ENCODE data around the gene NPEPL1. TPM values are rescaled to one million over a fixed set of nuclear protein-coding genes. Genes with fewer than 3 reads are reported as not detected.

NPEPL1 gene
- total RNA-seq, 2 donors from 2014 or later, result 14.7 to 20.6 TPM

- peak; percentile 58 for TF ChIP-seq CTCF (IDR thresholded peaks at IDR 0.05)
- peaks cover 8% of the 10 kb centered on the region for H3K4me1 ChIP-seq
- intact Hi-C loops (cut with DNase I), result no loop called here
Measured at GRCh38 chr20:58650776-58651558, 41.6 kb upstream of the NPEPL1 start, which contains the start of gene STX16. TSS of gene STX16 (plus strand) at chr20:58651283. CDS start at chr20:58652007, 724 bp downstream.

GRCh38 chr20:58651559-58651945 lies 41.0 kb upstream of the NPEPL1 start:
- H3K4me1 ChIP-seq, result peaks cover 8% of the 10 kb centered on the region
- intact Hi-C loops (cut with DNase I), result no loop called here

More at GRCh38 chr20:58650776-58651558, 41.6 kb upstream of the NPEPL1 start, which contains the start of gene STX16:
- H3K36me3 ChIP-seq, result no peaks in the 10 kb centered on the region
- no peaks in the 10 kb centered on the region for H3K9me3 ChIP-seq
- H3K9ac ChIP-seq (ENCODE audit: low read depth in 2 of 2, low read length in 2 of 2), result peak within 1 kb of the TSS; percentile 85 to 100
- H3K4me3 ChIP-seq, result peak within 1 kb of the TSS; percentile 98
- DNase-seq, result peak; percentile 93
- H3K27ac ChIP-seq, result peak within 1 kb of the TSS; percentile 98
- no peaks in the 10 kb centered on the region for H3K27me3 ChIP-seq

GRCh38 chr20:58651946-58652605 lies 40.5 kb upstream of the NPEPL1 start:
- peaks cover 8% of the 10 kb centered on the region for H3K4me1 ChIP-seq

More at GRCh38 chr20:58651559-58651945, 41.0 kb upstream of the NPEPL1 start:
- H3K27me3 ChIP-seq, result no peaks in the 10 kb centered on the region
- H3K36me3 ChIP-seq, result no peaks in the 10 kb centered on the region
- H3K4me3 ChIP-seq, result peak overlapping the region; percentile 98
- no peak for DNase-seq
- H3K27ac ChIP-seq, result peak overlapping the region; percentile 98
- H3K9ac ChIP-seq (ENCODE audit: low read depth in 2 of 2, low read length in 2 of 2), result peak overlapping the region; percentile 85 to 100
- TF ChIP-seq CTCF (IDR thresholded peaks at IDR 0.05), result no peak
- no peaks in the 10 kb centered on the region for H3K9me3 ChIP-seq

GRCh38 chr20:58652606-58653294 lies 39.9 kb upstream of the NPEPL1 start:
- Histone ChIP-seq H3K9ac (ENCODE audit: low read depth in 2 of 2, low read length in 2 of 2) (peak overlapping the region; percentile 85 to 100), H3K9me3 (no peaks in the 10 kb centered on the region), H3K27me3 (no peaks in the 10 kb centered on the region), H3K4me3 (peak overlapping the region; percentile 98), H3K27ac (peak overlapping the region; percentile 98), H3K36me3 (no peaks in the 10 kb centered on the region), H3K4me1 (peaks cover 8% of the 10 kb centered on the region)
- TF ChIP-seq CTCF (IDR thresholded peaks at IDR 0.05), result no peak
- intact Hi-C loops (cut with DNase I), result no loop called here
- DNase-seq, result no peak

More at GRCh38 chr20:58651946-58652605, 40.5 kb upstream of the NPEPL1 start:
- peak overlapping the region; percentile 85 to 100 for H3K9ac ChIP-seq (ENCODE audit: low read depth in 2 of 2, low read length in 2 of 2)
- TF ChIP-seq CTCF (IDR thresholded peaks at IDR 0.05), result no peak
- DNase-seq, result peak; percentile 74
- no peaks in the 10 kb centered on the region for H3K27me3 ChIP-seq
- peak overlapping the region; percentile 98 for H3K27ac ChIP-seq
- H3K9me3 ChIP-seq, result no peaks in the 10 kb centered on the region
- peak overlapping the region; percentile 98 for H3K4me3 ChIP-seq
- H3K36me3 ChIP-seq, result no peaks in the 10 kb centered on the region
- intact Hi-C loops (cut with DNase I), result no loop called here

- Histone ChIP-seq H3K9ac (ENCODE audit: low read depth in 2 of 2, low read length in 2 of 2) (no peak overlapping the region), H3K27me3 (no peaks in the 10 kb centered on the region), H3K27ac (no peak overlapping the region), H3K4me1 (peaks cover 8% of the 10 kb centered on the region), H3K36me3 (no peaks in the 10 kb centered on the region), H3K4me3 (no peak overlapping the region), H3K9me3 (no peaks in the 10 kb centered on the region)
- intact Hi-C loops (cut with DNase I), result no loop called here
- no peak for TF ChIP-seq CTCF (IDR thresholded peaks at IDR 0.05)
- DNase-seq, result no peak
Measured at GRCh38 chr20:58654337-58654736, 38.3 kb upstream of the NPEPL1 start.
